Erythroblast (primary cell): ENCODE data around the gene APP.

Experiments
- GATA1 ChIP-seq: IDR thresholded peaks from 2 replicates; pipeline ENCODE4 v1.6.1; 2011; ENCODE audit warnings: low read depth, mild to moderate bottlenecking, control low read depth, low read length, moderate library complexity
- POLR2A ChIP-seq: IDR thresholded peaks from 2 replicates; pipeline ENCODE4 v1.6.1; 2011; ENCODE audit warnings: mild to moderate bottlenecking, low read length

- no peak for TF ChIP-seq GATA1
- TF ChIP-seq POLR2A: no peak
Measured at GRCh38 chr21:25867061-25867460, 303.5 kb downstream of the APP start.
